Measurements from ENCODE around the gene C9orf72.
"Not testable (repeated sequence)": the region's sequence is repeated elsewhere in the genome, so short reads cannot be mapped to it uniquely, and the experiment has no call there.

Gene C9orf72, protein sequence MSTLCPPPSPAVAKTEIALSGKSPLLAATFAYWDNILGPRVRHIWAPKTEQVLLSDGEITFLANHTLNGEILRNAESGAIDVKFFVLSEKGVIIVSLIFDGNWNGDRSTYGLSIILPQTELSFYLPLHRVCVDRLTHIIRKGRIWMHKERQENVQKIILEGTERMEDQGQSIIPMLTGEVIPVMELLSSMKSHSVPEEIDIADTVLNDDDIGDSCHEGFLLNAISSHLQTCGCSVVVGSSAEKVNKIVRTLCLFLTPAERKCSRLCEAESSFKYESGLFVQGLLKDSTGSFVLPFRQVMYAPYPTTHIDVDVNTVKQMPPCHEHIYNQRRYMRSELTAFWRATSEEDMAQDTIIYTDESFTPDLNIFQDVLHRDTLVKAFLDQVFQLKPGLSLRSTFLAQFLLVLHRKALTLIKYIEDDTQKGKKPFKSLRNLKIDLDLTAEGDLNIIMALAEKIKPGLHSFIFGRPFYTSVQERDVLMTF

DNA sequence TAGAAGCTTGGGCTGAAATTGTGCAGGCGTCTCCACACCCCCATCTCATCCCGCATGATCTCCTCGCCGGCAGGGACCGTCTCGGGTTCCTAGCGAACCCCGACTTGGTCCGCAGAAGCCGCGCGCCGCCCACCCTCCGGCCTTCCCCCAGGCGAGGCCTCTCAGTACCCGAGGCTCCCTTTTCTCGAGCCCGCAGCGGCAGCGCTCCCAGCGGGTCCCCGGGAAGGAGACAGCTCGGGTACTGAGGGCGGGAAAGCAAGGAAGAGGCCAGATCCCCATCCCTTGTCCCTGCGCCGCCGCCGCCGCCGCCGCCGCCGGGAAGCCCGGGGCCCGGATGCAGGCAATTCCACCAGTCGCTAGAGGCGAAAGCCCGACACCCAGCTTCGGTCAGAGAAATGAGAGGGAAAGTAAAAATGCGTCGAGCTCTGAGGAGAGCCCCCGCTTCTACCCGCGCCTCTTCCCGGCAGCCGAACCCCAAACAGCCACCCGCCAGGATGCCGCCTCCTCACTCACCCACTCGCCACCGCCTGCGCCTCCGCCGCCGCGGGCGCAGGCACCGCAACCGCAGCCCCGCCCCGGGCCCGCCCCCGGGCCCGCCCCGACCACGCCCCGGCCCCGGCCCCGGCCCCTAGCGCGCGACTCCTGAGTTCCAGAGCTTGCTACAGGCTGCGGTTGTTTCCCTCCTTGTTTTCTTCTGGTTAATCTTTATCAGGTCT is at the start of gene C9orf72:
C9orf72 (minus strand) TSS at position 564 of the 716 bp plus-strand sequence. CDS start 6,361 bp downstream, outside the sequence.
- DNase-seq (ENCODE audit: low spot score) = peak; percentile 92

DNA sequence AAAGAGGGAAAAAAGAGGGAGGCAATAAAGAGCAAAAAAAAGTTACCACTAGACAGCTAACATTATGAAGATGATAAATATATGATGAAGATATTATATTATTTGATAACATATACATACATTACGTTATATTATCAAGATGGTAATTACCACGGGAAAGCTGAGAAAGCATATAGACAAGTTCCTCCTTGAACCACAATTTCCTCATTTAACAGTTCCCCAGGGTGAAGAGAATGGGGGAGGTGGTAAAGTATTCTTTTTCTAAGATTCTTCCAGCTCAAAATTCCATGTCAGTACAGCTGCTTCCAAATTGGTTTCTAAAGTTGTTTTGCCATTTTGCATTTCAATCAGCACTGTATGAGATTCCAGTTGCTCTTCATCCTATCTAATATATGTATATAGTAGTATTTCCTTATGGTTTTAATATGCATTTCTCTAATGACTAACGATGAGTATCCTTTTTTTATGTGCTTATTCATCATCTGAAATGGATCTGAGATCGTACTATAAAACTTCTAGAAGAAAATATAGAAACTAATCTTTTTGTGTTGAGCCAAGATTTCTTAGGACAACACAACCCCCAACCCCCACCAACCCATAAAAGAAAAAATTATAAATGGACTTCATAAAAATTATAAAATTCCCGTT is 49.5 kb upstream of the C9orf72 start:
- no peak for DNase-seq (ENCODE audit: low spot score)

DNA sequence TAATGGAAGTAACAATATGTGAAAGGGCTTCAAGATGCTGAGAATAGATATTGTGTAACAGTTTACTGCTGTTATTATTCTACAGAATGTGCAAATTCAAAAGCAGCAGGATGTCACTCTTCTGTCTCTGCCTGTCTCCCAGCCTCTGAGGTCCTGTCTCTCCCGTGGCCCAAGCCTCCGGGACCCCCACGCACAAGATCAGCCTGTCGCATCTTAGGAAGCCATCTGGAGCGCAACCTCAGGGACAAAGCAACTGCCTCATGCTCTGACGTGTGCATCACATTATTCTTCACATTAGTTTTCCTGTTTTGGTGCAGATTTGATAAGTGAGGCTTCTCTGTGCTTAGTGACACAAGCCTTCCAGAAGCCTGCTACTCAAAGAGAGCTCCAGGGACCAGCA is 46.5 kb upstream of the C9orf72 start:
- DNase-seq (ENCODE audit: low spot score) = no peak

DNA sequence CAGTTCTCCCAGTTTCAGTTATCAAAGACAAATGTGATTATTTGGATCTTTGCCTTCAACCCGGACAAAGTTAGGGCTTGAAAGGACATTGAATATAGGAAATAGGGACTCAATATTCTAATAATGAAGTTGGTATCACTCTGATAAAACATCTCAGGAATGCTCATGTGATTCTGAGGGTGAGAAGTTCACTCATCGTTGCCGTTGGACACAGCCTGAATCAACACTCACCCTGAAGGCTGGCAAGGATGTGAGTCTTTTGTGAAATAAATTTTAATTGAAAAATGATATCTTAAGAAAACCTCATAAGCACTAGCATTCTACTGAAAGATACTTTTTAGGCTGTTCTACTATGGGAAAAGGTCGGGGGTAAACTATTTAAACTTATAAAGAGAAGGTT is 44.8 kb upstream of the C9orf72 start:
- no peak for DNase-seq (ENCODE audit: low spot score)

DNA sequence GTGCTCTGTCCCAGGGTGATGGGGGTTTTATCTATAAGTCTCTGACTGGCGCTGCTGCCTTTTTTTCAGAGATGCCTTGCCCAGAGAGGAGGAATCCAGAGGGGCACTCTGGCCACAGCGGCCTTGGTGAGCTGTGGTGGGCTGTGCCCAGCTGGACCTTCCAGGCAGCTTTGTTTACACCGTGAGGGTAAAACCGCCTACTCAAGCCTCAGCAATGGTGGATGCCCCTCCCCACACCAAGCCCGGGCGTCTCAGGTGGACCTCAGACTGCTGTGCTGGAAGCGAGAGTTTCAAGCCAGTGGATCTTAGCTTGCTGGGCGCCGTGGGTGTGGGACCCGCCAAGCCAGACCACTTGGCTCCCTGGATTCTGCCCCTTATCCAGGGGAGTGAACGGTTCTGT is 41.3 kb upstream of the C9orf72 start:
- DNase-seq (ENCODE audit: low spot score) = no peak

DNA sequence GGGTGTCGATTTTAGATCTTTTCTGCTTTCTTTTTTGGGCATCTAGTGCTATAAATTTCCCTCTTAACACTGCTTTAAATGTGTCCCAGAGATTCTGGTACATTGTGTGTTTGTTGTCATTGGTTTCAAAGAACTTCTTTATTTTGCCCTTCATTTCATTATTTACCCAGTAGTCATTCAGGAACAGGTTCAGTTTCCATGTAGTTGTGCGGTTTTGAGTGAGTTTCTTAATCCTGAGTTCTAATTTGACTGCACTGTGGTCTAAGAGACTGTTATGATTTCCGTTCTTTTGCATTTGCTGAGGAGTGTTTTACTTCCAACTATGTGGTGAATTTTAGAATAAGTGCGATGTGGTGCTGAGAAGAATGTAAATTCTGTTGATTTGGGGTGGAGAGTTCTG is 38.8 kb upstream of the C9orf72 start:
- DNase-seq (ENCODE audit: low spot score) = not testable (repeated sequence)

DNA sequence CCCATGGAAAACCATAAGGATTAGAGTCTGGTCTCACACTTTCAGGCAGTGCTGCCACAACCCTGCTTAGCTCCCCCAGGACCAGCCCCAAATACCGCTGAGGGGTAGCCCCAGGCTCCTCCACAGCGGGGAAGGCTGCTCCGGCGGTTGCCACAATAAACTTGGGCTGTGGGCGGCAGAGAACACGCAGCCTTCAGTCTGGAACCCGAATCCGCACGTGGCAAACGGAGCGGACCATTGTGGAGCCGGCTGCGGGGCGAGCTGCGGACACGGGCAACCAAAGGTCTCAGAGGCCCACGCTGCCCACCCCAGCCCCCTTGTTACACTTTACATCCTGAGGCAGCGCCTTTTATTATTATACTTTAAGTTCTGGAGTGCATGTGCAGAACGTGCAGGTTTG is 37.3 kb upstream of the C9orf72 start:
- DNase-seq (ENCODE audit: low spot score) = no peak

DNA sequence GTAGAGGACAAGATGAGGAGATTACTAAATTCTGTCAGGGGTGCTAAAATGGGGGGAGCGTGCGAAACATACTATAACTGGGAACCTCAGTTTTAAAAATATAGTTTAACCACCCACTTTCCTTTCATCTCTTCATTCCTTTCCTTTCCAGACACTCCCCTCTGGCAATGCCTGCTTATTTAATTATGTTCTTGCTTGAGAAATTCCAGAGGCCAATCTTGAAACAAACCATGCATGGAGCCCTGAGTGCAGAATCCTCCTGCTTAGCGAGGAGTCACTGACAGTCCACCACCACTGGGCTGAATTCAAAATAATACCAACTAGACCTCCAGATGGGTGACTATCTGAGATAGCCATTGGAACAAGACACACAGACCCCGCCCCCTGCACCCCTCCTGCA is 29.7 kb upstream of the C9orf72 start:
- DNase-seq (ENCODE audit: low spot score) = no peak

DNA sequence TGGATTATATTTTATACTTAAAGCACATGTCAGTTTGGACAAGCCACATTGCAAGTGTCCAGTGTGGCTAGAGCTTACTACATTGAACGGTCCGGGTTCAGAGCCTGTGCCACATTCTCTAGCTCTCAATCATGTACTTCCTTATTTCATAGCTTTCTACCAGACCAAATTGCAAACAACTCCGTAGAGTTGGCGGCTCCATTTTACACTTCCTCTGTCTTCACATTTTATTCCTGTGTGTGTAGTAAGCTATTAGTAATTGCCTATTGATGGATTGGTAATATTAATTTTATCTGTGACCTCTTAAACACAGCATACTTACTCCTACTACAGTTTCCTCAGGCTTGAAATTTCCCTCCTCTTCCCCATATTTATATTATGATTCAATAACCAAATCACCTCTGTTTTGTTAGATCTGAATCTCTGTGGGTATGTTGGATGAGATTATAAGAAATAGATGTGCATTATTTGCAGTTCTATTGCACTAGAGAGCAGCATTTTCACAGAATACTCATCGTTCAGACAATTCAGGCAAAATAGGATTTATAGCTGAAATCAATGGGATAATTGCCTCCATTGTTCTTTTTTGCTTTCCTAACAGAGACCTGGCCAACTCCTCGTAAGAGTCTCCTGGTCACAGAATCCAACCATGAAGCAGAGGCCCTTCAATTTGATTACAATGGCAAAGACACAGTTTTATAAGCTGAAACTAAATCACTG is 29.0 kb upstream of the C9orf72 start:
- no peak for DNase-seq (ENCODE audit: low spot score)

DNA sequence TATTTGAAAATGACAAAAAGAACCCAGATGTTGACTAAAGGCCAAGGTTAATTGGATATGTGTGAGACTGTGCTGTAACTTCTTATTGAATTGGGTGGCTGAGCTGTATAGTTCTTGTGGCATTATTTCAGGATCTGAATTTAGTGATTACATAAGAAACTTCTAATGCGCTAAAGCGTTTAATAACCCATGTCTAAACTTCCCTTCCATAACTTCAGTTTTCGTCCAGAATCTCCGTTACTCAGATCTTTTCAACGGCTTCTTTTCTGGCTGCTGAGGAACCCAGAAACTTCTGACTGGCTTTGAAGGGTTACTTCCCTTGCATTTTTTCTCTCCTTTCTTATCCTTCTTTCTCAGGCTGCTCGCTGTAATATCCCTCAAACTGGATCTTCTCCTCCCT is 28.1 kb upstream of the C9orf72 start:
- no peak for DNase-seq (ENCODE audit: low spot score)

DNA sequence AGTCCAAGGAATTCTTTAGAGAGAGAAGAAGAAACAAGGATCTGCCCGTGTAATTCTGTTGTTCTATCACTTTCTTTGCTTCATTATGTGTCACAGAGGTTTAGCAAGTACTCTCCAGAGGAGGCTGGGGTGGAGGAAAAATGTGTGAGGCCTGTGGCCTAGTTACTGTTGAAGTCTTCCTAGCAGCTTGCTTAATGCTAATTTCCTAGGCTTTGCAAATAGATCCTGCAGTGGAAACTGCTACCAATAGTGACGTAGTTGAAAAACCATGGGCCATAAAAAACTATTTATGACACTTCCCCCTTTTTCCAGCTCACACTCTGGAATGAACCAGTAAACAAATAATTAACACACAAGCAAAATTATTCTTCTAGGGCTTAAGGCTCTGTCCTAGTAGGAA is 27.0 kb upstream of the C9orf72 start:
- DNase-seq (ENCODE audit: low spot score) = no peak

DNA sequence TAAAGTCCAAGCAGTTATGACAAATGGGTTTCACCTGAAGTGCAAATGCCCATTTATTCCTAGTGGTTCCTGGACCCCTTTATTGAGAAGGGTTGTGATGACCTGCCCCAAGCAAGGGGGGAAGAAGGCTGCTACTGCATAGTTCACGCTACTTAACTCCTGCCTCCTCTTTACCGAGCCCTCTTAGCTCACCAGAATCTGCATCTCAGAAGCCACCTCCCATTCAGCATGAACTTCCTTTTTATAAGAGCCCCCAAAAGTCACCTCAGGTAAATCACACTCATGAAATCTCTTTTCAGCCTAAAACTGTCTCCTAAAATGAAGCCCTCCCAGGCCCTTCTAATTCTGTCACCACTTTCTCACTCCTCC is 26.6 kb upstream of the C9orf72 start:
- no peak for DNase-seq (ENCODE audit: low spot score)

DNA sequence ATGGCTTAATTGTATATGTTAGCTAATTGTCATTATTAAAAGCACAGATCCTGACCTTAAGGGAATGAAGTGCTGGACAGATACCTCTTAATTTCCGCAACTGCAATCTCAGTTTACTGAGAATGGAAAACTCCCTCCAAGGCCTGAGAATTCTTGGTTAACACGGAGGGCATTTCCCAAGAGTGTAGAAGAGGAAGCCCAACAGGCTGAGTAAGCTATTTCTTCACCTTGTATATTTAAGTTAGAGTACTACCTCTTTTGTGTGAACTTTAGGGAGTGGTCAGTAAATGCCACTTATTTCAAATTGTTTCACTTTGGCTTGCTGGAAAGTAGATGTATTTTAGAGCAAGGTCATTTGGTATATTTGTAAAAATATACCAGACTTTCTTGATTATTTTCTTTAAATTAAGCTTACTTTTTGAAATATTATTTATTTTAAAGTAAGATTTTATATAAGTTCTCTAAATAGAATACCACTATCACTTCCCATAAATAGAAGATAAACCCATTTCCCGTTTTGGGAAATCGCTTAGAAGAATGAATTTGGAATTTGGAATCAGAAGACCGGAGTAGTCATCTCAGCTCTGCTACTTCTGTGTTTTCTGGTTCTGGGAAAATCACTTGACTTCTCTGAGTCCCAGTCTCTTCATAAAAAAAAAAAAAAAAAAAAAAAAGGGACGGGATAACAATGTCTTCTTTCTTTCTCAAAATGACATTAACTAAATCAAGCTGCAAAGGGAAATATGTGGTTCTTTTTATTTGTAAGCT is 26.0 kb upstream of the C9orf72 start:
- DNase-seq (ENCODE audit: low spot score) = no peak

DNA sequence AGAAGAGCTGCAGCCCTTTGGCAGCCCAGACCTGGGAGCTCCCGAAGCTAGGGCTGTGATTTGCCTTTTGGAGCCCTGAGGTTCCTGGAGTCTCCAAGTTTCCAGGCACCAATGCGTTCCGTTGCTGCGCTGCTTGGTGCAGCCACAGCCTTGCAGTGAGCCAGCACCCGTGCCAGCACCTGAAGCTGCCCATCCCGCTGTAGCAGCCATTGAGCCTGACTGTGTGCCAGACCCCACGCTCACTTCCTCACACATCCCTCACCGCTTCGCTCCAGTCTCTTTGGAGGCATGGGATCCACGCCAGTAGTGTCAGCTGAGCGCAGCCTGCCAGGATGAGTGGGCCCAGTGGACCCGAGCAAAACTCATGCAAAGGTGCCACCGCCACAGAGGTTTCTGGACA is 22.5 kb upstream of the C9orf72 start:
- DNase-seq (ENCODE audit: low spot score) = no peak

DNA sequence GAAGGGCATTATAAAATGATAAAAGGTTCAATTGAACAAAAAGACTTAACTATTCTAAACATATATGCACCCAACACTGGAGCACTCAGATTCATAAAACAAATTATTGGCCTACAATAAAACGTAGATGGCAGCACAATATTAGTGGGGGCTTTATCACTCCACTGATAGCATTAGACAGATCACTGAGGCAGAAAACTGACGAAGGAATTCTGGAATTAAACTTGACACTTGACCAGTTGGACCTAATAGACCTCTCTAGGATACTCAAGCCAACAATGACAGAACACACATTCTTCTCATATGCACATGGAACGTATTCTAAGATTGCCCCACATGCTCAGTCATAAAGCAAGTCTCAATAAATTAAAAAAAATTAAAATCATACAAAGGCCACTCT is 18.4 kb upstream of the C9orf72 start:
- DNase-seq (ENCODE audit: low spot score) = no peak

DNA sequence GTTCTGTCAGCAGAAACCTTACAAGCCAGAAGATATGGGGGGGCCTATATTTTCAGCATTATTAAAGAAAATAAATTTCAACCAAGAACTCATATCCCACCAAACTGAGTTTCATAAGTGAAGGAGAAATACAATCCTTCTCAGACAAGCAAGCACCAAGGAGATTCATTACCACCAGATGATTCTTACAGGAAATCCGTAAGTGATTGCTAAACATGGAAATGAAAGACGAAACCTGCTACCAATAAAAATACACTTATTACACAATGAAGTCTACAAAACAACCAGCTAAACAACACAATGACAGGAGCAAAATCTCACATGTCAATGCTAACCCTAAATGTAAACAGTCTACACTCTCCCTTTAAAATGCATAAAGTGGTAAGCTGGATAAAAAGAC is 17.8 kb upstream of the C9orf72 start:
- no peak for DNase-seq (ENCODE audit: low spot score)

DNA sequence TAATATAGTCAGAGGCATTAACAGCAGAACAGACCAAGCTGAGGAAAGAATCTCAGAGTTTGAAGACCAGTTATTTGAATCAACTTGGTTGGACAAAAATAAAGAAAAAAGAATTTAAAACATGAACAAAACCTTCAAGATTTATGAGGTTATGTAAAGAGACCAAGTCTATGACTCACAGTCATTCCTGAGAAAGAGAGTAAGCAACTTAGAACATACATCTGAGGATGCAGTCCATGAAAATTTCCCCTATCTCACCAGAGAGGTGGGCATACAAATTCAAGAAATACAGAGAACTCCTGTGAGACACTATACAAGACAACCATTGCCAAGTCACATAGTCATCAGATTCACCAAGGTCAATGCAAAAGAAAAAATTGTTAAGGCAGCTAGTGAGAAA is 17.4 kb upstream of the C9orf72 start:
- no peak for DNase-seq (ENCODE audit: low spot score)

DNA sequence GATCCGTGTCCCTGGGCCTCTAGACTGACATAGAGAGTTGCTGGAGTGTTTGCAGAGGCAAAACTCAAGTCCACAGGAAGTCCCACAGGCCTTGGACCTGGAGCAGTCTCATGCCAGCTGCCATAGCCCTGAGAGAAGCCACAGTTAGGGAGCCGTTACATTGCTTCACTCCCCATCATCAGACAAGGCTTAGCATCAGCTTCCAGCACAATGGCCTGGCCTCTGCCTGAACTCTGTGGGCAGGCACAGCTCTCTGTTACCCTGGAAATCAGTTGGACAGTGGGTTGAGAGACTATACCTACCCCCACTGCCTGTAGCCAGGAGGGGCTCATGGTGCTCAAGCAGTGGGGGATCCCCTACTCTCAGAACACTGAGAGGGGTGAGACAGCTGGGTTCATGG is 16.2 kb upstream of the C9orf72 start:
- DNase-seq (ENCODE audit: low spot score) = no peak

DNA sequence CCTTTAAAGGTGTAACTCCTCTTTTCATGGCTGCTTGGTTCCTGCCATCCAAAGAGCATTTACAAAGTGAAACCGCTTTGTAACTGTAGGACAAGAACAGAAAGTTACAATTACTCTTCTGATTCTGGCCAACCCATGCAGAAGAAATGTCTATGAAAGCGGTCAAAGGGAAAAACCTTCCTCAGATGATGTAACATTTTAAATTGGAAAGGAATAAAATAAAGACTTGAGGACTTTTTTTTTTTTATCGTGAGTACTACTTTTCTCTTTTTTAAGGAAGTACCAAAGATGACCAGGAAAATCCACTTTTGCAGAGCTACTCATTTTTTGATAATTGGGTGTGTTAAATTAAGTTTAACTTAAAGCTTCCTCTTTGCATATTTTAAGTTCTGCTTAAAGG is 13.0 kb upstream of the C9orf72 start:
- DNase-seq (ENCODE audit: low spot score) = no peak

DNA sequence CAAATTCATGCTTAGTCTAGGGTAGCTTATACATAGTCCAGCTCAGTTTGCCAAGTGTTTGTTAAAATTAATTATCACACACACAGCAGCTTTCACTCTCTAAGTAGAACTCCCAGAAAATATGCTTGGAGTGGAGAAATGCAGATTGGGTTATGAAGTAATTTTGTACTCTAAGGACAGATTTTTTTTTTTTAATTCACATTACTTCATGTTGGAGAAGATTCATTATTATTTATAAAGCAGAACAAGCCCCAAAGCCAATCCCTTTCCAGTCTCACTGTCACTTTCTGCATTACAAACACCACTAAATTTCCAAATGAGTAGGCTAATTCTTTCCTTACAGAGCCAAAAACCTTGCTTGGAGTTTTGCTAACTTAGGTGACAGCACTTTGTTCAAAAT is 11.7 kb upstream of the C9orf72 start:
- DNase-seq (ENCODE audit: low spot score) = no peak

DNA sequence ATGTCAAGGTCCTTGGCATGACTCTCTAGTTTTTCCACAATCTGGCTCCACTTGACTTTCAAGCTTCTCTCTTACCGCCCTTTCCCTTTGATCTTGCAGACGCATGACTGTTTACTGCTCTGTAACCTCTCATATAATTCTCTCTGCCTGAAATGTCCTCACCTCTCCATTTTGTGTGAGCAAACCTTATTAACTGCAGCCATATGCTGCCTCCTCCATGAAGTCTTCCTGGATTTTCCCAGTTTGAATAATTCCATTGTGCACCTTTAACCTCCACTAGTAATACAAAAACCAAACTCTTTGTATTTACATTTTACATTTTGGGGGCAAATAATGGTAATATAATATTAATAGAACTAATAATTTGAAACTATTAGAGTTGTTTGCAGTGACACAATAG is 9.5 kb upstream of the C9orf72 start:
- DNase-seq (ENCODE audit: low spot score) = no peak

DNA sequence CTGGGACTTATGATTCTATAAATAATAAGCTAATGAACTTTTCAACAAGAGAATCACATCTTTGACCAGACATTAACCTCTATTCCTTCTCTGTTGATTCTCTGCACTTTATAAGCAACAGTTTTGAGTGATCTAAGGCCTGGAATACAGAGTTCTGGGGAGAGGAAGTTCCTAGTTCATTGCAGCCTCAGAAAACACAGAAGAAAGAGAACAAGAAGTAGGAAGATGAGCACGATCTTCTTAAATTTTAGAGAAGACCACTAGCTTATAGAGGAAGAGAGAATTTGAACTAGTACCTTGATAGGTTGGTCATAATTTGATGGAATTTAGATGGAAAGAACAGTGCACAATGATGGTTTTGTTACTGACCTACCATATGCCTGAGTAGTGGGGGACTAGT is 8.5 kb upstream of the C9orf72 start:
- DNase-seq (ENCODE audit: low spot score) = no peak
